HG03135 (cell line): ENCODE results near the gene FABP1.

ENCODE experiments used
- ATAC-seq: cut with Tn5 transposase; IDR thresholded peaks from one replicate; pipeline ENCODE4 v1.9.1; 2021; ENCODE audit warnings: mild to moderate bottlenecking, moderate library complexity; ENCODE audit not compliant: unreplicated experiment

Gene FABP1

DNA sequence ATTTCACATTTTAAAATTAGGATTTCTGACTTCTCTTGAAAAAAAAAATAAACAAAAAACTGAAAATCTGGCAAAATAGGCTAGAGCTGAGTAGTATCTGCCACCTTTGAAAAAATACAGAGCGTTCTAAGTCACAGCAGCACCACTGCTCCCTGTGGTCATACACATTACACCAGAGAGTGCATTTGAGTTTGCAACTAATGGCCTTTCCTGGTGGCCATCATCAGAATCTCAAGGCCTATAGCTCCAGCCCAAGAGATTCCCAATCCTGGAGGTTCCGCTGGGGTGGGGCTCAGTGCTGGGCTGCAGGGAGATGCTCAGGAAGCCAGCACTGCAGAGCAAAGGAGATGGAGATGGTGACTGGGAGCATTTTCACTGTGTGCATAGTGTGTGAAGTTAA lies 42.8 kb downstream of the FABP1 start:
- no peak for ATAC-seq

DNA sequence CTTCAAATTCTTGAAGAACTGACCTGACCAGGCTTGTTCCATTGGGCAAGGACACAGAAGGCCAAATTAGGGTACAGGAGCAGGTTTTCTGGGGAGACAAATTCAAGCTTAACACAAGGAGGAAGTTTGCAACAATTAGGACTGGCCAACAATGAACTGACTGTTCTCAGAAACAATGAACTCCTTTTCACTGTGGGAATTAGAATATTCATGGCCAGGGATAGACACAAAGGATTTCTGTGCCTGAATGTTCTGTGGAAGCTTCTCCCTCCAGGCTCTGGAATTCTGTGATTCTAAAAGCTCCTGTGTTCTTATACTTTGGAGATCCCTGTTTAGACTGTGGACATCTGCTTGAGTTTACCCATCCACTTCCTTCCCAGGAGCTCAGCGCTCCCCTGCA lies 45.1 kb downstream of the FABP1 start:
- no peak for ATAC-seq

DNA sequence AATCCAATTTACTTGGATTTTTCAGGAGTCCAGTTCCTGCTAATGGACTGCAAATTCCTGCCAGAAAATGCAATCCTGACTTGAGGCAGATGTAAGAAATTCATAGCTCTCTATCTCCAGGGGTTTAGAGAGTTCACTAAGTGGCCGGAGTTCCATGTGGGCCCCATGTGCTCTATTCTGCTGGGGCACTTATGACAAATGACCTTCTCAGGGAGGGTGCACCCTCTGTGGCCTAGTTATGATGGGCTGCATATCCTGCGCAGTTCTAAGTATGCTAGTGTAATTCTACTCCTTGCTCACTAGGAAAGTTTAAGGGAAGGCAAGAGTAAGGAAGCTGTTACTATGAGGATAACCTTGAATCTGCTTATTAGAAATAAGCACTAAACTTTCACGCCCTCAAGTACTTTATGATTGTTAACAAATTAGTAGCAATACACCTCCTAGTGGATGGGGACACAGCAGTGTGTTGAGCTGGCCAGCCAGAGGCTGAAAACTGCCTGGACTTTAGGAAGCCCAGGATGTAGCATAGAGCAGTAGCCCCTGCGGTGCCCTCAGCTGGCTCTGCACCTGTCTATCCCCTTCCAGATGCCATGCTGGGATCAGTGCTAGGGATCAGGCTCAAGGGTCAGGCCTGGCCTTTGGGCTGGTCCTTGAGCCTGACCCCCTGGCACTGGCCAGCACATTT lies 45.8 kb downstream of the FABP1 start:
- no peak for ATAC-seq

DNA sequence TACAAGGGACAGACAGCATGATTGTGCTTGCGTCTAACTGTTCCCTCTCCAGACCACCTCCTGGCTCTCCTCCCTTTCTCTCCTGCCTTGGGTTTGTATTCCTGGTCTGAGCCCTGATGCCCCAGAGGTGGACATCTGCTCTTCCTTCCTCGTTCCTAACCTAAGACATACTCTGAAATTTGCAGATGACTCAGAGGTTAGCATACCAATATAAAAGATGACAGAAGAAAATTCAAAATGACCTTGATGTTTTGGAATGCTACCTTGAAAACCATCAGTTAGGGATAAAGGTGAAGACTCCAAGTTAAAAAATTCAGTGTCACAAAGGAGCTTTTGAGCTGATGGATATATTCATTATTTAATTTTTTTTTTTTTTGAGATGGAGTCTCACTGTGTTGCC lies 47.3 kb downstream of the FABP1 start:
- ATAC-seq: no peak

DNA sequence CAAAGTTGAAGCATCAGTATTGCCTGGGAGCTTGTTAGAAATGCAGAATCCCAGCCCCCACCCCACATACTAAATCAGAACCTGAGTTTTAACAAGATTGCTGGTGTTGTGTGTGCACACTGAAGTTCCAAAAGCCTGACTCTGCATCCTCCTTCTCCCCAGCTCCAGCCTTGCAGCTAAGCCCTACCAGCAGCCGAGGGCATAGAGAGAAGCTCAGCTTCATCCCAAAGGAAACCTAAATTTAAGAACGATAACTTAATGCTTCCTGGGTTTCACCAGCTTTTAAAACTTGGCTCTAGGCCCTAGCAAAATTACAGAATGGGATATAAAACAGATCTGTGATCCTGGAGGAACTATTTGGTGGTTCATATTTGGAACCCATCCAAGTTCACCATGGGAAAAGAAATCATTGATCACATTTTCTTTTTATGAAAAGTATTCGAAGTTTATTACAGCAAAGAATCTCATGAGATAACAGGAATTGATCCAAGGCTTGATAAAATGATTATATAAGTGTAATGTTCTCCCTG lies 49.2 kb downstream of the FABP1 start:
- no peak for ATAC-seq

DNA sequence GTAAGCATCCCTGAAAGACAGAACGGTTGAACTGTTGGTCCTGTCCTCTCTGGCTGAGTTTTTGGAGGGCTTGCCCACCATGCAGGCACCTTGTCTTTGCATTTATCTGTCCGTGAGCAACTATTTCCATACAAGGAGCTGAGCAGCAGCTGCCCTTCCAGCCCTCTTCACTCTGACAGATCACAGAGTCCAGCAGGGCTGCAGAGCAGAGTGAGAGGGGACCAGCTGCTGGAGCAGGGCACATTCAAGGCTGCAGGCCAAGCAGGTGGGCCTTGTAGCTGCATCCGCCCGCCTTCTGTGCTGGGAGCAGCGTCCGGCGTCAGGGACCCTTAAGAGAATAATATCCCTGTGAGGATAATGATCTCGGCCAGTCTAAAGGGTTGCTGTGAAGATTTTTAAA lies 50.8 kb downstream of the FABP1 start:
- ATAC-seq: no peak

DNA sequence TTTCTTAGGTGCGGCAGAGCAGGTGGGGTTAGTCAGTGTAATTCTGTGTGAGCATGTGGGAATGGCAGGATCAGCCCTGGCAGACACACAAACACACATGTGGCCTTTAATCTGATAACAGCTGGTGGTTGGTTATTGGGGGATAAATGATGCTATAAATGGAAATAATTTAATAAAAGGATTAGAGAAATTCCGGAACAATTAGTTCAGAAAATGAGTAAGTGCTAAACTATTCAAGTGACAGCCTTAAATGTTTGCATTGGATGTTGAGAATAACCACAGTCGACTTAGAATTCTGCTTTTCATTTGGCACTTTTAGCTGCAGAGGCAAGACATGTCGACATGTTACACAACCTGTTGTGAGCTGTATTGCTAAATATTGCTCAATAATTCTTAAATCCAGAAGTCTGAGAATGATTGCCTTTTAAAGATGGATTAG lies 53.0 kb downstream of the FABP1 start:
- no peak for ATAC-seq

DNA sequence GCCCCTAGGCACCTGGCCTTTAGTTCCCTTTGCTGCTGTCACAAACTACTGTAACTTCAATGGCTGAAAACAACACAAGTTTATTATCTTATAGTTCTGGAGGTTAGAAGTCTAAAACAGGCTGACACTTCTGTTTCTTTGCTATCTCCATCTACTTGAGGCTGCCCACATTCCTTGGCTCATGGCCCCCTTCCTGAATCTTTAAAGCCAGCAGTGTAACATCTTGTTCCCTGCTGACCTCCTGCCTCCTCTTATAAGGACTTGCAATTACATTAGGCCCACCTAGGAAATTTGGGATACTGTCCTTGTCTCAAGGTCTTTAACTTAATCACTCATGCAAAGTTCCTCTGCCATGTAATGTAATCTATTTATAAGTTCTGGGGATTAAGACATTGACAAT lies 53.7 kb downstream of the FABP1 start:
- ATAC-seq: no peak
